HG03108 (cell line): ENCODE measurements around the gene OR10G2.
"Not testable (repeated sequence)": the region's sequence is repeated elsewhere in the genome, so short reads cannot be mapped to it uniquely, and the experiment has no call there.

Experiments
- ATAC-seq: cut with Tn5 transposase; IDR thresholded peaks from one replicate; pipeline ENCODE4 v1.9.1; 2021; ENCODE audit warnings: moderate library complexity; ENCODE audit not compliant: unreplicated experiment

OR10G2 gene, protein sequence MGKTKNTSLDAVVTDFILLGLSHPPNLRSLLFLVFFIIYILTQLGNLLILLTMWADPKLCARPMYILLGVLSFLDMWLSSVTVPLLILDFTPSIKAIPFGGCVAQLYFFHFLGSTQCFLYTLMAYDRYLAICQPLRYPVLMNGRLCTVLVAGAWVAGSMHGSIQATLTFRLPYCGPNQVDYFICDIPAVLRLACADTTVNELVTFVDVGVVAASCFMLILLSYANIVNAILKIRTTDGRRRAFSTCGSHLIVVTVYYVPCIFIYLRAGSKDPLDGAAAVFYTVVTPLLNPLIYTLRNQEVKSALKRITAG

DNA sequence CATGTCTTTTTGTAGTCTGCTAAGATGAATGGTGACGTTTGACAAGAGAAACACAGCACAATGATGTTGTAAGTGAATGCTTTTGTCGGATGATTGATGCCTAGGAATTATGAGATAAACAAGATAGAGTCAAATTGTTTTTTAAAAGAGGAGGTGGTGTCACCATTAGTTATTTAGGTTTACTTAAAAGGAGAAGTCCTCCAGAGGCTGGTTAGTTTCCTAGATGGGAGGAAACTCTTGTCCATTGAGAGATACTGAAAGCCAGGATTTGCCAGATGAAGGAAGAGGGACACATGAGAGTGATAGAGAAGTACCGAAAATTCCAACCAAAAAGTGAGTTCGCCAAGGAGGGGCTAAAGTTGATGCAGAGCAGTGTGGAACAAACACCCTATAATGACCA is at the start of gene OR10G2:
TSS of gene OR10G2 (minus strand) at position 101 of the 400 bp plus-strand sequence. CDS start at position 3, 98 bp downstream.
- ATAC-seq: no peak

DNA sequence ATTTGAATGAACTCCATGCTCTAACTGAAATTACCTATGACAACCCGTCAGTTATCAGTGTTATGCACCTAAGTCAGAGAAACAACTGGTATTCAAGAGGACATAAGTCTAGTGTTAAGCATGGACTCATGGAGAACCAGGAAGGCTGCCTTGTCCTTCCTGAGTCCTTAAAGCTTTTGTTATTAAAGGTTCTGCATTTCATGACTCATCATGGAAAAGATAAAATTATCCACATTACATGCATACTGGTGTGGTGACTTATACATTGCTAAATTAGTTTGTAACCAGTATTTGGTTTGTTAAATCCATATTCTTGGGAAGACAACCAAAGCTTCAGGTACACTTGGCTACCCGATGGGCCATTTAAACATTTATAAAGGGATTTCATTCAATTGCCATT is 45.3 kb upstream of the OR10G2 start:
- ATAC-seq: no peak

DNA sequence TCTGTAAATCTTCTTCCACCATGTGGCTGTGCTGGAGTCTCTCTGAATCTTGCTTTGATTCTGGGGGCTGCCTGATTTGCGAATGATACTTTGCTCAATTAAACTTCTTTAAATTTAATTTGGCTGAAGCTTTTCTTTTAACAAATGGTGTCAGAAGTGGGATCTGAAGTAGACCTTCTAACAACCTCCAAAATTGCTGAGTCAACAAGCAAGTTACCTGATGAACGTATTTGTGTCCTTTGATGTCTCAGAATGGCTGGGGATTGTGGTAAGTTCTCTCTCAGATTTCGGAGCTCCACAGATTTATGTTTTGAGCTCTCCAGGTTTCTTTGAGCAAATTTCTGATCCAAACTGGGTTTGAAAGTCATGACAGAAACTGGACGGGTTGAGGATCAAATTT is 40.8 kb upstream of the OR10G2 start:
- ATAC-seq: no peak

DNA sequence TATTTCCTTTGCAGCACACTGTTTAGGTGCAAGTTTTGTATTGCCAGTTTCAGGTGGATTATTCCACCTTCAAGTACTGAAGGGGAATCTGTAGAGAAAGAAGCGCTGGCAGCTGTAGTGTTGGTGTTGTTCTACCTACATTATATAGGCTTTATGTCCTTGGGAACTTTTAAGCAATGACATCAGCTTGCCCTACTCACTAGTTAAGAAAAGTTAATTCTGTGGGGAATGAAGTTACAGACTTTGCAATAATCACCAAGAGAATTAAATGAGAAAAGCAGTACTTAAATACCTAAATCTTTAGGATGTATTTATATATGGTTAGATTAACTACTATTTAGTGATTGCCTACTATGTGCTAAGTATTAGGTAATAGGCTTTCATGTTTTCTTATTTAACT is 39.0 kb upstream of the OR10G2 start, which contains the start of gene OR4E1:
TSS of gene OR4E1 (minus strand) at position 101 of the 400 bp plus-strand sequence. CDS start 2,883 bp downstream, outside the sequence.
- ATAC-seq: no peak

DNA sequence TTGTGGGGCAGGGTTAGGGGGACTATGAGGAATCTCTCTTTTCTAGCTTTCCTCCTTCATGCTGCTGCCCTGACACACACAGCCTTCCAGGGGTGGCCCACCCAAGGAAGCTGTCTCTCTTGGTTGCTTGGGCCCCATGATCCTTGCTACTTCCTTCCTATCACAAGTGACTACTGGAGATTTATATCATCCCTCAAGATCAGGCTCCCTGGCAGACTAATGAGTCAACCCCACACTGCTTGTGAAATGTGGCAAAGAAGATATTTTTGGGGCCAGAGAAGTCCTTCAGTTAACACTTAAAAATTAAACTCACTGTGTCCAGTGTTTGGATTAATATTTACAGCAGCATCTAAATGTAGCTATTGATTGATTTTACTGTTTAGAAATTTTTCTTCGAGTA is 37.4 kb upstream of the OR10G2 start:
- no peak for ATAC-seq

DNA sequence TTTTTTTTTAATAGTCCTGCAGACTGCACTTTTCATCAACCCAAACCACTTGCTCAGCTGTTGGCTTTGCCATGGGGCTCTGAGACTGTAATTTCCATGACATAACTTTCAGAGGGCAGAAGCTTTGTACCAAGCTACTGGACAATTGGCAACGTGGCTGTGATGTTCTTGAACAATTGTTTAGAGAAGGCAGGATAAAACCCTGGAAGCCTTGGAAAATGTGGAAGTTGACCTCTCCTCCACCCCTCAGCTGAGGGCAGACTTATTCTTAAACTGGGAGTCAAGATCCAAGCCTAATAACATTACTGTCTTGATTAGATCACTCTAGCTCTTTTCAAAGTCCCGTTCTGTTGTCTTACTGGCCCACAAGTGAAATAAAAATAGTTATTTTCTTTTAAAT is 36.6 kb upstream of the OR10G2 start:
- no peak for ATAC-seq

DNA sequence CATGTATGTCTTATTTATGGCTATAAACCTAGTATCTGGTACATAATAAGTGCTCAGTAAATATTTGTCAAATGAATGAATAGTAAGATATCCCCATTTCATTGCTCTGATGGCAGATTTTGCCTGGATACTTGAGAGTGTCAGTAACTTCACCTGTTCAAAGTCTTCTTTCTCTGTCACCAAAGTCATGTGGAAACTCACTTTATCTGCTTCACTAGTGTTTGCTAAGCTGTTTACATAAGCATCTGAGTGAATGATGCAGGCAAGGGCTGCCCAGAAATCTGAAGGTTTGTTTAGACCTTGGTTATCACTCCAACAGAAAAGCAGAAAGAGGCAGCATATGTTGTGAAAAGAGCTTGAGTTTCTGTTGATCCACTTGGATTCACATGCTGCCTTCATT is 34.5 kb upstream of the OR10G2 start:
- ATAC-seq: no peak

DNA sequence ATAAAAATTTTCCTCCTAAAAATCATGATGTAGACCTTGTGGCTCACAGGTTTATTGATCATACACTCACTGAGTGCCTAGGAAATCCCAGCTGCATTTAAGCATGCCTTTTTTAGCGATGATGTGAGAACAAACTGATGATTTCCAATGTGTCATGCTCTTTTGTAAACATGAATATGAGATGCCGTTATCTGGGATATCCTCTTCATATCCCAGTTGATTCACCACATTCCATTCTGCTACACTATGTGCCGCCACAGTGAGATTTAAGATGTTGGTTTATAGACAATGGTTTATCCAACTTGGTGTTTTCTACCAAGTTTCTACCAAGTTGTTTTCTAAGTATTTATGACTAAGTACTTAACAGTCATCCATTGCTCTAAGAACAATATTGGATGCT is 33.6 kb upstream of the OR10G2 start:
- no peak for ATAC-seq

DNA sequence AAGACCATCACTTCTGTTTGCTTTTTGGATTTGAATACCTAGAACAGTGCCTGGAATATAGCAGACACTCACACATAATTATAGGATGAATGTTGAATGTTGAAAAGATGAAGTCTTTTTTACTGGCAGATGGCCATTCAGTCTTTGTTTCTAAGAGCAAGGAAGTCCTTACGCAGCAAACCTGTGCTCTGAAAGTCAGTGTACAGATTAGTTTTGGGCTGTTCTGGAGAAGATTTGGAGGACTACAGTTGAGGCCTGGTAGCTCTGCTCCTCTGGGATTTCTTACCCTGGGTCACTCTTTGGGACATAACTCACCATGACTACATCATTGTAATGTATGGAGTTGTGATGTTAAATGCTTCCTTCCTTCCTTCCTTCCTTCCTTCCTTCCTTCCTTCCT is 22.2 kb upstream of the OR10G2 start:
- ATAC-seq: no peak

DNA sequence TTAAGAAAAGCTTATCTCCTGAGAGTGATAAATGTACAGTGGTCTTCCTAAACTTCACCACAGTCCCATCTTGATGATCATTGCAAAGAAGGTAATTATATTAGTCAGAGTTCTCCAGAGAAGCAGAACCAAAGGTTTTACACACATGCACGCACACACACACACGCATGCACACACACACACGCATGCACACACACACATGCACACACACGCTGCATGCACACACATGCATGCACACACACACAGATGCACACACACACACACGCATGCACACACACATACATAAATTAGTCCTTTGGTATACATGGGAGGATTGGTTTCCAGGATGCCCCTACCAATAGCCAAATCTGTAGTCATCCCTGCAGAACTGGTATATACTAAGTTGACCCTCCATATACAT is 19.5 kb upstream of the OR10G2 start:
- ATAC-seq: no peak

DNA sequence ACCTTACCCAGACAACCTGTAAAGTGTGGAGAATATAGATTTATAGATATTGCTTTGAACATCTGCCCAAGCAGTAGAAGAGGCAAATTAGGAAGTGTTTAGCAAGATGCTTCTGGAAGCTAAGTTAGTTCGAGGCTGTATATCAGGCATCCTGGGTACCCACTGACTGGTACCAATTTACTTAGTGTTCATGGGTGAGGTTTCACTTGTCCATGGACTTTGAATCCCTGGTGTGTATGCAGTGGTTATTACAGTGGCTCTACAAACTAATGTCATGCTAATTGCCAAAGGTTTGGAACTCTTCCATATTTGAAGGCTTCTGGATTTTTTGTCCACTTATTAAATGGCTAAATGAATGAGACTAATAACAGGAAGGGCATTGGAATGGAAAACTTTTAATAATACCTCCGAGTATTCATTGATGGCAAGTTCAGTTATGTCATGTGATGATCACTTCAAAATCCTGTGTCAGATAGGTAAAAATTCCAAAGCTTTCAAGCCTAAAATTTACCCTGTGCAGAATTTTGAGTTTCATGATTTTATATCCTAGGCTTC is 18.7 kb upstream of the OR10G2 start, which contains the start of gene OR4E2:
TSS of gene OR4E2 (plus strand) at position 505 of the 555 bp plus-strand sequence. CDS start 11,248 bp downstream, outside the sequence.
- no peak for ATAC-seq

DNA sequence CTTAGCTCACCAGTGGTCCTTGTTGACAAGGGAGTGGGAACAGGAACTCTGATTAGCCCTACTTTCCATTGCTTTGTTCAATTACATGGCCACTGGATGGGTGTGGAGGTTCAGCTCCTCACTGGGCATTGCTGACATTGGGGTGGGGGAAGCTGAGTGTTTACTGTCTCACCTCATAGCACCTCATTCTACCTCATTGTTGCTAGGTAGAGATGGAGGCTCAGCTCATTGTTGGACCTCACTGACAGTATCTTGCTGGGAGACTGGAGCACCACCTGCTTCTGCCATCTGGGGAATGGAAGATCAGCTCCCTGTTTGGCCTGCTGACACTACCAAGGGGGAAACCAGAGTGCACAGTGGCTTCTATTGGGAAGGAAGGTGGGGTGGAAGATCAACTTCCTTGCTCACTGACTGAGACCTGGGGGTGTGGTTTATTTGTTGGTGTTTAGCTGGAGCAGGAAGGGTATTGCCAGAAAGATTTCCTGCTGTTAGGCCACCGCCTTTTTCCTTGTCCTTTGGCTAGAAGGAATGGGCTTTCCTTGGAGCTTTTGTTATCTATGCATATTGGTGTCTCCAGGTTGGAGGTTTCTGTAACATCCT is 17.6 kb upstream of the OR10G2 start:
- ATAC-seq: no peak

DNA sequence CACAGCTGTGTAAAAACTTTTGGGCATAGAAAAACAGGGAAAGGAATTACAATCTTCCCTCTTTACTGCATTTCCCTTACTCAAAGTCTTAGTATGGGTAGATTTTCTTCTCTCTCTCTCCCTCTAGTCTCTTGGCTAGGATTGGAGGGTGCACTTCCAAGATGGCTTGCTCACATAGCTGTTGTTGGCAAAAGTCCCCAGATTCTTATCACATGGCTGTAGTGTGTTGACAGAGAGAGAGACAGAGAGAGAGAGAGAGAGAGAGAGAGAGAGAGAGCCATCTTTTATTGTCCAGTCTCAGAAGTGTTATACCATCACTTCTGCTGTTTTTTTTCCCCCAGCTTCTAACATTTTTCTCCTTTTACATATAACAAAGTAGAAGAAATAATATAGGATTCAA is 12.6 kb upstream of the OR10G2 start:
- ATAC-seq: no peak

DNA sequence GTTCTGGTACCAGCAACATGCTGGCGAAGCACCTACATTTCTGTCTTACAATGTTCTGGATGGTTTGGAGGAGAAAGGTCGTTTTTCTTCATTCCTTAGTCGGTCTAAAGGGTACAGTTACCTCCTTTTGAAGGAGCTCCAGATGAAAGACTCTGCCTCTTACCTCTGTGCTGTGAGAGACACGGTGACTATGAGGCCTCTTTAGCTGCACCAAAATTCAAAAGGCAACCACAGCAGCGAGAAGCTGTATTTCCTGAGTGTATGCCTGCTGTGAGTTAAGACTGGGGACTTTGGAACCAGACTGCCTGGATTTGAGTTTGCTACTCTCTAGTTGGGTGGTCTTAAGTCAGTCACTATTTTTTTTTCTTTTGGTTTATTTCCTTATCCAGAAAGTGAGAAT is 8.7 kb upstream of the OR10G2 start:
- no peak for ATAC-seq

DNA sequence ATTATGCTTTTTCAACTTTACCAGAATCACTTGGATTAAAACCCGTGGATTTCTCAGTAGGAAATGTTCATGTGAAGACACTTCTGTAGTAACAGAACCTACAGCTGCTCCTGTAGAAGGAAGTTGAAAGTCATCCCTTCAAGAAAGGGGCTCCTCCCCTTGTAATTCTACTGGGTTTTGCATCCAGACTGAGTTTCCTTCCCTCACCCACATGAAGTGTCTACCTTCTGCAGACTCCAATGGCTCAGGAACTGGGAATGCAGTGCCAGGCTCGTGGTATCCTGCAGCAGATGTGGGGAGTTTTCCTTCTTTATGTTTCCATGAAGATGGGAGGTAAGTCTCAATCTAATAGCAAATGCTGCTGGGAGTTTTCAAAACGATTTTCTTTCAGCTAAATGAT is 7.9 kb upstream of the OR10G2 start:
- no peak for ATAC-seq

DNA sequence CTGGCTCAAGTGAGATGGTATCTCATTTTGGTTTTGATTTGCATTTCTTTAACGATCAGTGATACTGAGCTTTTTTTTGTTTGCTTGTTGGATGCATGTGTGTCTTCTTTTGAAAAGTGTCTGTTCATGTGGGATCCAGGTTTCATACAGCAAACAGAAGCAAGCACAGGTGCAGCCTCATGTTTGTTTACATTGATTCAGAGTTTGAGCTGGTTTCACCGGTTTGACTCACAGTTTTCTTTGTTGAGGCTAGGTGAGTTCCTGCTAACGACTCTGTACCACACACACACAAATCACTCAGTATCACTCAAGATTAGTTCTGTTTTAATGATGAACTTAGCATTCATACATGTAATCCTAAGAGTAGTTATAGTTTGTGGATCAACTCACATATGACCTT is 3.7 kb downstream of the OR10G2 start:
- ATAC-seq: no peak

DNA sequence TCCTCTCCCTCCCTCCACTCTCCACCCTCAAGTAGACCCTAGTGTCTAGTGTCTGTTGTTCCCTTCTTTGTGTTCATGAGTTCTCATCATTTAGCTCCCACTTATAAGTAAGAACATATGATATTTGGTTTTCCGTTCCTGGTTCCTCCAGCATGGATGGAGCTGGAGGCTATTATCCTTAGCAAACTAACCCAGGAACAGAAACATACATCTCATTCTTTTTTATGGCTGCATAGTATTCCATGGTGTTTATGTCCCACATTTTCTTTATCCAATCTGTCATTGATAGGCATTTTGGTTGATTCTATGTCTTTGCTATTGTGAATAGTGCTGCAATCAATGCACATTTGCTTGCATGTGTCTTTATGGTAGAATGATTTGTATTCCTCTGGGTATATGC is 4.2 kb downstream of the OR10G2 start:
- not testable (repeated sequence) for ATAC-seq

DNA sequence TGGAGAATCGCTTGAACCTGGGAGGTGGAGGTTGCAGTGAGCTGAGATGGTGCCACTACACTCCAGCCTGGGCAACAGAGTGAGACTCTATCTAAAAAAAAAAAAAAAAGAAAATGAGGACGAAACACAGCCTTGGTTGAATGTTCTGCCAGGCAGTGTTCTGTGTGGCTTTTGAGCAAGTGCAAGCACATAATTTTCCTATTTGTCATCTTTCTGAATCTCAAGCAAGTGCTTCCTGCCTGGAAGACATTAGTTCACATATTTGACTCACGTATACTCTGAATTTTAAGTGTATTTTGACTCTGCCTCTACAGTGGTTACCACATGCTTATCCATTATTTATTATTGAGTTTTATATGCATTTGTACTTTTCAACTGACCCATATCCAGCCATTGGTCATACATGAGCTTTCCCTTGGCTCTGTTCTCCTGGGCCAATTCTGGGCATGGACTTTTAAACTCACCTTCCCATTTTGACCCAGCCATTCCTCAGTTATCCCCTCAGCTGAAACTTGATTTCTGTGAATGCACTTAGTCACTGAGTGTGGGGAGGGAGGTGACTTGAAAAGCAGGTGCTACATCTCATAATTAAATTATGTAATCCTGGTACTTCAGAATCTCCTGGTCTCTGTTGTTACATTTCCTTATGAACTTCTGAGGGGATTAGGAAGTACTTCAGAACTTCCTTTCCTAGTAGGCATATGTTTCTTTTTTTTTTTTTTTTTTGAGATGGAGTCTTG is 8.1 kb downstream of the OR10G2 start:
- no peak for ATAC-seq

DNA sequence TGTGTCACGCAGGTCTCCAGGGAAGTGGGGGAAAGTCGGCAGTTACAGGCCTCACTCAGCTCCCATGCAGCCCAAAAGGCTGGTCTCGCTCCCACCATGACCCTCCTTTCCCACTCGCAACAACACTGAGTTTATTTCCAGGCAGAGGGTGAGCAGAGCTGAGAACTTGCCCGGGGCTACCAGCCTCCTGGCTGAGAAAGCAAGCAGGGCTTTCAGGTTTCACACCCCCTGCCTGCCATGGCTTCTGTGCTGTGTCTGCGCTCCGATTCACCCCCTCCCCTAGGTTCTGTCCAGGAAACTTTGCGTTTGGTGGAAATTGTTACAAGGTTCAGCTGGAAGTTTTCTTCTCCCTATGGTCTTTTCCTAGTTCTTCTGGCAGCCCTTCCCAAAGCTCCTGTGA is 17.1 kb downstream of the OR10G2 start:
- ATAC-seq: no peak

DNA sequence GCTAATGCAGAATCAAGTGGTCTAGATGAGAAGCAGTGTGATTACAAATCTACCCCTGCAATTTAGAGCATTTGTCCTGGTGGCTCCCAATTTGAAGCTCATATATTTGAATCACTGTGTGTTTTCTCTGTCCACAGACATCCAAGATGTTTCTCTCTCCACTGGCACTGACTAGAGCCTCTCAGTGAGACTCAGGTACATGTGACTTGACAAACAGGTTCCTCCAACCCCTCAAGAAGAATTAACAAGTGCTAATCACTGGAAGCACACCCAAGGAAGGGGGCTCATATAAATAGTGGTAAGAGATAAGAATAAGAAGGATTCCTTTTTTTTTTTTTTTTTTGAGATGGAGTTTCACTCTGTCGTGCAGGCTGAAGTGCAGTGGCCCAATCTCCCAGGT is 20.5 kb downstream of the OR10G2 start:
- no peak for ATAC-seq

DNA sequence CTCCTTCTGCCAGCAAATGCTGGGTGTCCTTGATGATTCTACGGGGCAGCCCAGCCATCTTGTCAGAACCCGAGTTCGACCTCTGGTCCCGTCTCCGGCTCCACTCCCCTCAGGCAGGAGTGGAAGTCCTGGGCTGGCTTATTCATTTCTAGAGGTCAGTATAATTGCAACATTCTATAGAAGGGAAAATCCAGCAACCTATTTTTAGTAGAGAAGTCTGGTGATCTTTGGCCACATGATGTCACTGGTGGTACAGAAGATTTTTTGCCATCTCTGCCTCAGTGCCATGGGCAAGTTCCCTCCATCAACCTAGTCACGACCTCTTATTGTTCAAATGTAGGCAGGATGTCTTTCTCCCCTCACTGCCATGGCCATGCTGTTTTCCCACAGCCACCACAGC is 22.4 kb downstream of the OR10G2 start:
- ATAC-seq: no peak

DNA sequence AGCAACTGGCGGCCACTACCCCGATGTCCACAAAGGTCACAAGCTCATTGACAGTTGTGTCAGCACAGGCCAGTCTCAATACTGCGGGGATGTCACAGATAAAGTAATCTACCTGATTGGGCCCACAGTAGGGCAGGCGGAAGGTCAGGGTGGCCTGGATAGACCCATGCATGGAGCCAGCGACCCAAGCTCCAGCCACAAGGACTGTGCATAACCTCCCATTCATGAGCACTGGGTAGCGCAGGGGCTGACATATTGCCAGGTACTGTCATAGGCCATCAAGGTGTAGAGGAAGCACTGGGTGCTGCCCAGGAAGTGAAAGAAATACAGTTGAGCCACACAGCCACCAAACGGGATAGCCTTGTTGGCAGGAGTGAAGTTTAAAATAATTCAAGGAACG is 32.6 kb downstream of the OR10G2 start:
- not testable (repeated sequence) for ATAC-seq
